ENCODE results near the gene IRGC.

DNA sequence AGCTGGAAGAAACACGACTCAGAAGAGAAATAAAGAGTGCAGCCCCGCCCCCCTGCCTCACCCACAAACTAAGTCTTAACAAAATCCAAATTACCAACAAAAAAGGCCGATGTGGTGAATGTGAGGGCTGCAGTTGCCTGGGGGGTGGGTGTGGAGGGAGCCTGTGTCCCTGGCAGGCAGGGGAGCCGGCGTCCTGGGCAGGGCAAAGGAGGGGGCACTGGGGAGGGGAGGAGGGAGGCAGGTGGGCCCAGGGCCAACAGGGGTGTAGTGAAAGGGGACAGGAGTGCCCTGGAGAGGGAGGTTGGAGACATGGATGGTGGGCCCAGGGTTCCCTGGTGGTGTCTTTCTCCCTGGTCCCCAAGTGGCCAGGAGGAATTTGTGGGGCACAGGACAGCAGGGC lies 4.0 kb downstream of the IRGC start:
- TF ChIP-seq, protein P1, sequence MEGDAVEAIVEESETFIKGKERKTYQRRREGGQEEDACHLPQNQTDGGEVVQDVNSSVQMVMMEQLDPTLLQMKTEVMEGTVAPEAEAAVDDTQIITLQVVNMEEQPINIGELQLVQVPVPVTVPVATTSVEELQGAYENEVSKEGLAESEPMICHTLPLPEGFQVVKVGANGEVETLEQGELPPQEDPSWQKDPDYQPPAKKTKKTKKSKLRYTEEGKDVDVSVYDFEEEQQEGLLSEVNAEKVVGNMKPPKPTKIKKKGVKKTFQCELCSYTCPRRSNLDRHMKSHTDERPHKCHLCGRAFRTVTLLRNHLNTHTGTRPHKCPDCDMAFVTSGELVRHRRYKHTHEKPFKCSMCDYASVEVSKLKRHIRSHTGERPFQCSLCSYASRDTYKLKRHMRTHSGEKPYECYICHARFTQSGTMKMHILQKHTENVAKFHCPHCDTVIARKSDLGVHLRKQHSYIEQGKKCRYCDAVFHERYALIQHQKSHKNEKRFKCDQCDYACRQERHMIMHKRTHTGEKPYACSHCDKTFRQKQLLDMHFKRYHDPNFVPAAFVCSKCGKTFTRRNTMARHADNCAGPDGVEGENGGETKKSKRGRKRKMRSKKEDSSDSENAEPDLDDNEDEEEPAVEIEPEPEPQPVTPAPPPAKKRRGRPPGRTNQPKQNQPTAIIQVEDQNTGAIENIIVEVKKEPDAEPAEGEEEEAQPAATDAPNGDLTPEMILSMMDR (conservative IDR thresholded peaks at IDR 0.05 in 1 of 2, IDR thresholded peaks at IDR 0.05 in 1 of 2; ENCODE audit: extremely low read depth in 1 of 2, insufficient read depth in 1 of 2, low read depth in 1 of 2, low read length in 2 of 2) = no peak
- no peak for TF ChIP-seq EZH2 (IDR thresholded peaks at IDR 0.05; ENCODE audit: borderline replicate concordance, low read length)

Data from mammary epithelial cell (primary cell).